ENCODE results near the gene IL17B. TPM values are rescaled to one million over a fixed set of nuclear protein-coding genes. Genes with fewer than 3 reads are reported as not detected.

The IL17B gene
- total RNA-seq, 1 donor from 2014 or later, result not detected

GRCh38 chr5:149418910-149419531 lies 39.9 kb upstream of the IL17B start:
- Mint-ChIP-seq H3K4me1 (ENCODE audit: unreplicated experiment) (peaks cover 27% of the 10 kb centered on the region), H3K4me3 (ENCODE audit: unreplicated experiment) (no peak overlapping the region), H3K9me3 (ENCODE audit: unreplicated experiment) (no peaks in the 10 kb centered on the region), H3K36me3 (ENCODE audit: low read depth, unreplicated experiment) (peaks cover 4% of the 10 kb centered on the region), H3K27ac (ENCODE audit: unreplicated experiment) (no peak overlapping the region), H3K27me3 (ENCODE audit: unreplicated experiment) (peaks cover 7% of the 10 kb centered on the region)
- TF ChIP-seq, protein P1, sequence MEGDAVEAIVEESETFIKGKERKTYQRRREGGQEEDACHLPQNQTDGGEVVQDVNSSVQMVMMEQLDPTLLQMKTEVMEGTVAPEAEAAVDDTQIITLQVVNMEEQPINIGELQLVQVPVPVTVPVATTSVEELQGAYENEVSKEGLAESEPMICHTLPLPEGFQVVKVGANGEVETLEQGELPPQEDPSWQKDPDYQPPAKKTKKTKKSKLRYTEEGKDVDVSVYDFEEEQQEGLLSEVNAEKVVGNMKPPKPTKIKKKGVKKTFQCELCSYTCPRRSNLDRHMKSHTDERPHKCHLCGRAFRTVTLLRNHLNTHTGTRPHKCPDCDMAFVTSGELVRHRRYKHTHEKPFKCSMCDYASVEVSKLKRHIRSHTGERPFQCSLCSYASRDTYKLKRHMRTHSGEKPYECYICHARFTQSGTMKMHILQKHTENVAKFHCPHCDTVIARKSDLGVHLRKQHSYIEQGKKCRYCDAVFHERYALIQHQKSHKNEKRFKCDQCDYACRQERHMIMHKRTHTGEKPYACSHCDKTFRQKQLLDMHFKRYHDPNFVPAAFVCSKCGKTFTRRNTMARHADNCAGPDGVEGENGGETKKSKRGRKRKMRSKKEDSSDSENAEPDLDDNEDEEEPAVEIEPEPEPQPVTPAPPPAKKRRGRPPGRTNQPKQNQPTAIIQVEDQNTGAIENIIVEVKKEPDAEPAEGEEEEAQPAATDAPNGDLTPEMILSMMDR (IDR thresholded peaks at IDR 0.05; ENCODE audit: unreplicated experiment), result no peak
- DNase-seq (ENCODE audit: low spot score), result no peak

- H3K36me3 Mint-ChIP-seq (ENCODE audit: low read depth, unreplicated experiment), result peaks cover 4% of the 10 kb centered on the region
These were observed 38.7 kb upstream of the IL17B start for GRCh38 chr5:149417711-149418368.

DNA sequence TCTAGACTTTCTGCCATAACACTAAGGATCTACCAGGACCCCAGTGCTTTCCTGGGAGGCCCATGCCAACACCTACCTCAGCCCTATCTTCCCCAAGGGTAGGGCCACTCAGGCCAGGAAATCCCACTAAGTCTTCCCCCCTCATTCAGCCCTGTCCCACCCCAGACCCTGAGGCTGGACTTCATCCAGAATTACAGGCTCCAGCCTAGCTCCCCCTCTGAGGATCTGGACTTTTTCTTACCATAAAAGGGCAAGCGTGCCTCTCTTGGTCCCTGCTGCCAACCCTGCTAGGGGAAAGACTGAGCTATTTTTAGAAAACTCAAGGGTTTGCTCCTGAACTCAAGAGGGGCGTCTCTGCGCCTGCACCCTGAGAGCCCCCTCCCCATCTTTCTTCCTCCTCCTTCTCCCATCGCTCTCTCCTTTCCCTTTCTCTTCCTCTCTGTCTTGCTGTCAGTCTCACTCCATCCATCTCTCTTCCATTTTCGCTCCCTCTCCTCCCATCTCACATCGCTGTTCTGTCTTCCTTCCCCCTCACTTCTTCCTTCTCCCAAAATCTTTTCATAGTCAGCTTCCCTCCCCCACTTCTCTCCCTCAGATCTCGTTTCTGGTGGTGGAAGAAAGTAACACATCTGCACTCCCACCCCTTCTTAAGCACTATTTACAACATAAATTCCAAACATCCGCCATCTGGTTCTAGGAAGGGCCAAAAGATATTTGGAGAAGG lies 38.1 kb upstream of the IL17B start:
- H3K4me3 Mint-ChIP-seq (ENCODE audit: unreplicated experiment), result no peak overlapping the region
- H3K36me3 Mint-ChIP-seq (ENCODE audit: low read depth, unreplicated experiment), result peaks cover 2% of the 10 kb centered on the region
- H3K9me3 Mint-ChIP-seq (ENCODE audit: unreplicated experiment), result no peaks in the 10 kb centered on the region
- DNase-seq (ENCODE audit: low spot score), result no peak
- H3K27ac Mint-ChIP-seq (ENCODE audit: unreplicated experiment), result peak overlapping the region; percentile 15
- peaks cover 8% of the 10 kb centered on the region for H3K27me3 Mint-ChIP-seq (ENCODE audit: unreplicated experiment)
- TF ChIP-seq, protein P1 (IDR thresholded peaks at IDR 0.05; ENCODE audit: unreplicated experiment), result no peak
- H3K4me1 Mint-ChIP-seq (ENCODE audit: unreplicated experiment), result peaks cover 21% of the 10 kb centered on the region

More at GRCh38 chr5:149417711-149418368, 38.7 kb upstream of the IL17B start:
- H3K27me3 Mint-ChIP-seq (ENCODE audit: unreplicated experiment), result peaks cover 8% of the 10 kb centered on the region
- TF ChIP-seq, protein P1 (IDR thresholded peaks at IDR 0.05; ENCODE audit: unreplicated experiment), result no peak
- no peak for DNase-seq (ENCODE audit: low spot score)
- no peak overlapping the region for H3K4me3 Mint-ChIP-seq (ENCODE audit: unreplicated experiment)
- no peaks in the 10 kb centered on the region for H3K9me3 Mint-ChIP-seq (ENCODE audit: unreplicated experiment)
- H3K27ac Mint-ChIP-seq (ENCODE audit: unreplicated experiment), result no peak overlapping the region
- H3K4me1 Mint-ChIP-seq (ENCODE audit: unreplicated experiment), result peaks cover 23% of the 10 kb centered on the region

DNA sequence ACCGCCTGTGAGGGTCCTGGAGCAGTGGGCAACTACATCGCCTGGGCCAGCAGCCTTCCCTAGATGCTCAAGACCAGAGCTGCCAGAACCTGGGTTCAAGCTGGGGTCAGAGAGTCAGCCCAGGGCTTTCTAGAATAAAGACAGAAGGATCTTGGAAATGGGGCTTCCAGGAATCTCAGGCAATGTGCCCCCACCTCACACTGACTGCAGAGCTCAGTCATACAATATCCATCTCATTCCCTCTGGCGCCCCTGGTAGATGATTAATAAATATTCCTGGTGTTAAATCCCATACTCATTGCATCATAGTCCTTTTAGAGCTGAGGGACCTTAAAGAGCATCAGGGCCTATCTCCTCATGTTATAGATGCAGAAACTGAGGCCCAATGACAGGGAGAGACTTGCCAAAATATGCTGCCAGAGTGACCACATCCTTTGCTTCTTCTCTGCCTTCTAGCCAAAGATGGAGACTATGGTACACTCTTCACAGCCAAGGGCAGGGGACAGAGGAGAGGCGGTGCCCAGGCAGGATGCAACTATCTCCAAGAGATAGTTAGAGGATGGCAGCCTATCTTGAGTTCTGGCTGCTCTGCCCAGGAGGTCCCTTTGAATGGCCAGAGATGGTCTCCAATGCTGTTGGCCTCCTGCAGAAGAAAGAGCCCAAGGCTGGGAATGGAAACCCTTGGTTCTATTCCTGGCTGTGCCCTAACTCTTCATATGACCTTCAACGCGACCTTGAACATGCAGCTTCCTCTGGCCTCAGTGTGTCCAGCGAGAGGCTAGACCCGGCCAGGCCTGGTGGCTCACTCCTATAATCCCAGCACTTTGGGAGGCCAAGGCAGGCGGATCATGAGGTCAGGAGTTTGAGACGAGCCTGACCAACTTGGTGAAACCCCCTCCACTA lies 36.2 kb upstream of the IL17B start:
- peaks cover 8% of the 10 kb centered on the region for H3K27me3 Mint-ChIP-seq (ENCODE audit: unreplicated experiment)
- no peak overlapping the region for H3K27ac Mint-ChIP-seq (ENCODE audit: unreplicated experiment)
- TF ChIP-seq, protein P1 (IDR thresholded peaks at IDR 0.05; ENCODE audit: unreplicated experiment), result no peak
- H3K36me3 Mint-ChIP-seq (ENCODE audit: low read depth, unreplicated experiment), result no peaks in the 10 kb centered on the region
- peaks cover 10% of the 10 kb centered on the region for H3K4me1 Mint-ChIP-seq (ENCODE audit: unreplicated experiment)
- H3K9me3 Mint-ChIP-seq (ENCODE audit: unreplicated experiment), result no peaks in the 10 kb centered on the region
- H3K4me3 Mint-ChIP-seq (ENCODE audit: unreplicated experiment), result no peak overlapping the region
- DNase-seq (ENCODE audit: low spot score), result no peak
